ENCODE results near the gene MFAP5.
"Not testable (repeated sequence)": the region's sequence is repeated elsewhere in the genome, so short reads cannot be mapped to it uniquely, and the experiment has no call there.

The MFAP5 gene

GRCh38 chr12:8672381-8672780 lies 9.8 kb upstream of the MFAP5 start:
- no peak for DNase-seq

GRCh38 chr12:8668441-8668840 lies 5.8 kb upstream of the MFAP5 start:
- DNase-seq, result no peak

GRCh38 chr12:8667270-8667669 lies 4.6 kb upstream of the MFAP5 start:
- no peak for DNase-seq

- no peak for DNase-seq
Measured at GRCh38 chr12:8665759-8666158, 3.1 kb upstream of the MFAP5 start.

GRCh38 chr12:8664228-8664913 lies 1.7 kb upstream of the MFAP5 start:
- DNase-seq, result no peak

GRCh38 chr12:8661751-8662150 lies 875 bp downstream of the MFAP5 start:
- DNase-seq, result no peak

- DNase-seq, result no peak
Measured at GRCh38 chr12:8661016-8661415, 1.6 kb downstream of the MFAP5 start.

GRCh38 chr12:8658346-8658745 lies 4.3 kb downstream of the MFAP5 start:
- no peak for DNase-seq

- no peak for DNase-seq
Measured at GRCh38 chr12:8655421-8655820, 7.2 kb downstream of the MFAP5 start.

- DNase-seq, result peak; percentile 43
Measured at GRCh38 chr12:8648576-8649205, 13.9 kb downstream of the MFAP5 start.

GRCh38 chr12:8647968-8648367 lies 14.7 kb downstream of the MFAP5 start:
- DNase-seq, result no peak

GRCh38 chr12:8644345-8645248 lies 18.0 kb downstream of the MFAP5 start:
- peak; percentile 44 for DNase-seq

- DNase-seq, result no peak
Measured at GRCh38 chr12:8642775-8643174, 19.9 kb downstream of the MFAP5 start.

GRCh38 chr12:8639936-8640335 lies 22.7 kb downstream of the MFAP5 start:
- no peak for DNase-seq

GRCh38 chr12:8638951-8639350 lies 23.7 kb downstream of the MFAP5 start:
- DNase-seq, result no peak

GRCh38 chr12:8637666-8638065 lies 25.0 kb downstream of the MFAP5 start:
- no peak for DNase-seq

- DNase-seq, result no peak
Measured at GRCh38 chr12:8637244-8637643, 25.4 kb downstream of the MFAP5 start.

- no peak for DNase-seq
Measured at GRCh38 chr12:8636581-8636980, 26.0 kb downstream of the MFAP5 start.

GRCh38 chr12:8636007-8636346 lies 26.6 kb downstream of the MFAP5 start:
- DNase-seq, result not testable (repeated sequence)

- not testable (repeated sequence) for DNase-seq
Measured at GRCh38 chr12:8635342-8636006, 27.2 kb downstream of the MFAP5 start.

- DNase-seq, result no peak
Measured at GRCh38 chr12:8630131-8630530, 32.5 kb downstream of the MFAP5 start.

- no peak for DNase-seq
Measured at GRCh38 chr12:8629486-8630033, 33.1 kb downstream of the MFAP5 start.

- DNase-seq, result no peak
Measured at GRCh38 chr12:8628731-8629130, 33.9 kb downstream of the MFAP5 start.
